GM18505 (cell line): Measurements from ENCODE around the gene TFF2.

Experiments used
- ATAC-seq: cut with Tn5 transposase; IDR thresholded peaks from one replicate; pipeline ENCODE4 v1.9.1; 2021; ENCODE audit not compliant: unreplicated experiment
- POLR2A ChIP-seq: IDR thresholded peaks from 4 replicates; pipeline ENCODE4 v1.6.1; 2011; ENCODE audit warnings: borderline replicate concordance; ENCODE audit not compliant: insufficient read depth, insufficient read length; ENCODE audit errors: extremely low read depth

The TFF2 gene, protein sequence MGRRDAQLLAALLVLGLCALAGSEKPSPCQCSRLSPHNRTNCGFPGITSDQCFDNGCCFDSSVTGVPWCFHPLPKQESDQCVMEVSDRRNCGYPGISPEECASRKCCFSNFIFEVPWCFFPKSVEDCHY

DNA sequence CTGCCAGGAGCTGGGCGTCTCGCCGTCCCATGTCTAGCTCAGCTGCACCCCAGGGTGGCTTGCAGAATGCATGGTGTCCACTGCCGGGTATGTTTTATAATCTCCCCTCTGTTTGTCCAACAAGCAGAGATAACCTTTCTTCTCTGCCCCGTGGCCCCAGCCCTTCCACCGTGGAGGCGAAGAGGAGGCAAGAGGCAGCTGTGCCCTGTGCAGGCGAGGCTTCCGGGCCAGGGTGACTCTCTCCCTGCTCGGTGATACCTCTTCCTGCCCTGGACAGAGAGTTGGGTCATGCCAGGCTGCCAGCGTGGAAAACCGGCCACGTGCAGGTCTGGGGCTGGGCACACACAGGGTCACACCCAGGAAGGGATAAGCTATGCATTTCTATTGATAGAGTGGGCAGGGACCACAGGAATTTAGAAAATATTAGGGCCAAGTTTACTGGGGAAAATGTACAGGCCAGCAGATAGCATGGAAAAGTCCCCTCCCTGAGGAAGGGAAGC is at the start of gene TFF2:
Gene TFF2, minus strand, starts transcription at position 68 of the 500 bp plus-strand sequence. Its CDS starts 37 bp downstream, at position 31.
- no peak for ATAC-seq
- no peak for TF ChIP-seq POLR2A

DNA sequence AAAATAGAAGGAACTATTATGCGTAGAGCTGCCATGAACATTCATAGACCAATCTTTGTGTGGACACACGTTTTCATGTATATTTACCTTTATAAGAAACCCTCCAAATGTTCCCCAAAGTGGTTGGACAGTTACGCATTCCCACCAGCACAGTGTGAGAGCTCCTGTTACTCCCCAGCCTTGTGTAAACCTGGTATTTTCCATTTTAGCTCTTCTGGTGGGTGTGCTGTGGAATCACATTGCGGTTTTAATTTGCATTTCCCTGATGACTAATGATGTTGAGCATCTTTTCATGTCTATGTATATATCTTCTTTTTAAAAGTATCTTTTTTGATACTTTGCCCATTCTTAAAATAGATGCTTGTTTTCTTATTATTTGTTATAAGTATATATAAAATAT is 49.7 kb upstream of the TFF2 start:
- no peak for TF ChIP-seq POLR2A
- ATAC-seq, result no peak

DNA sequence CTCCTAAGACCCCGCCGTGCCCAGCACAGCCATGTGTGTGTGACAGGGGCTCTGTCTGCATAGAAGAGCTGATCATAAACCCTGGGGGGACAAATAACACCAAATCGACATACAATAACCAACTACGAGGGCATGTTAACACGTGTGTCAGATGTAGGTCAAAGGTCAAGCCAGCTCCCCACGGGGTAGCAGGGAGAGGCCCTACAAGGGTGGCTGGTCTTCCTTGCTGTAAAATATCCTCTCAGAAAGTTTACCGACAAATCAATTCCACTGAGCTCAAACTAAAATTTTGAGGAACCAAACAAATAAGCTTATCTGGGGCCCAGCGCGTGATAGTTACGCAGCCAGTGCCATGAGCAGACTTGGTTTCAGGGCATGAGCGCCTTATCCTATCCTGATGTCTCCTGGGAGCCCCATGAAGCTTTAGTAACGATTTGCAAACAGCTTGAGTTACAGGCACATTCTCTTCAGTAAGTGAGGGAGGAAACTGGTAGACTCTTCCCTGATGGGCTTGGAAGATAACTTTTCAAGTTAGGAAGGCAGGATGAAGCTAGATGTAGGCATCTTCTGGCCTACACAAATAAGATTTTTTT is 47.7 kb upstream of the TFF2 start:
- TF ChIP-seq POLR2A, result no peak
- ATAC-seq, result no peak

DNA sequence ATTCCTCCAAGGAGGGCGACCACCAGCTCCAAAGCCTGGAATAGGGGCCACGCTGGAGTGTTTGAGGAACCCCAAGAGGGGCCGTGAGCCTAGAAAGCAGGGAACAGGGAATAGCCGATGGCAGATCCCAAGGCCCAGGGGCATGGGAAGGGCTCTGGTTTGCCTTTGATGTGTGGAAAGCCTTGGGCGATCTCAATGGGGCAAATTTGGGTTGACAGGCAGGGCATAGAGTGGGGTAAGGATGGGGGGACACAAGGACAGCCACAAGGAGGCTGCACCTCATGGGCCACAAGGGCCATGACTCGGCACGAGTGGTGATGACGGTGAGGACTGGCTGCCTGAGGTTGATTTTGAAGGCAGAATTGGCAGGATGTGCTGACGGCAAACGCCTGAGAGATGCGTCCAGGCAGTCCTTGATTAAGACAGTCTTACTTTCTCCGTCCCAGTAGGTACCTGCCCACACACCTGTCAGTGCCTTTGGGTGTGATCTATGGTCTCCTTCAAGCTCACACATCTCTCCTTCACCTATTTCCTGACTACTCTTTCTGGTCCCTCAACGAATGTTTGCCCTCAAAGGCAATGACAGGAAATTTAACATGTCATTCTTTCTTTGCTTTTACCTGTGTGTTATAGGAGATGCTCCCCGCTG is 47.1 kb upstream of the TFF2 start:
- ATAC-seq, result no peak
- TF ChIP-seq POLR2A, result no peak

DNA sequence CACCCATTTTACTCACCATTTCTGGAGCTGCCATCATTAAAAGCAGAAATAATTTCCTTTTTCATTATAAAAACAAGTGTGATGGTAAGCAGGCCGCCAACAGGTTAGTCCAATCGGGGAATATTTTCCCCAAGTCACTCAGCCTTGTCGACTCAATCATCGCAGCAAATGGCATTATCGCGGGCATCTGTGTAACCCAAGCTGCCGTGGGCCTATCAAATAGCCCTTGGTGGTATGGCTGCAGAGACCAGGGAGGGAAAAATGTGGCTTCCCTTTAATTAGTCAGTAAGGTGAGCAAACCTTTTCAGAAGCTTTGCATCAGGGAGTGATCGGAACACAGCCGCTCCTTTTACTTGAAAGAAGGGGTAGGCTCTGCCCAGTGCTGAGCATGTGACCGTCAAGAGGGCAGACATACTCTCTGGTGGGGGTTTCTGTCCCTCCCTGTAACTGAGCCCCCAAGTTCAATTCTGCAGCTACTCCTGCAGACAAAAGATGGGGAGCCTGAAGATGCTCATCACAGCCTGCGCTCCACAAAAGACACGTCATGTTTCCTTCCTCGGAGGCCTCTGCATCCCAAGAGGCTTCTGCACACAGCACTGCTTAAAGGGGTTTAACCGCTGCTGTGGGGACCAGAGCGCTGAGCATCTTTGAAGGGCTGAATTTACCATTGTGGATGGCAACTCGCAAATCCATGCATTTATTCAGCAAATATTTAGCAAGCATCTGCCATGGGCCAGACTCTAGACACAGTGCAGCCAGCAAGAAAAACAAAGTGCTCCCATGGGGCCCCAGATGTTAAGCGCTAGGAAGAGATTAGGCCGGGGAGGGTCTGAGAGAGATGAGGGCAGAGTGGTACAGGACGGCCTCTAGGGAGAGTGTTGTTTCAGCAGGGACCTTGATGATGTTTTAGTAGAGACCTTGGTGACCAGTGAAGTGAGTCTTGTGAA is 46.3 kb upstream of the TFF2 start:
- no peak for ATAC-seq
- no peak for TF ChIP-seq POLR2A

DNA sequence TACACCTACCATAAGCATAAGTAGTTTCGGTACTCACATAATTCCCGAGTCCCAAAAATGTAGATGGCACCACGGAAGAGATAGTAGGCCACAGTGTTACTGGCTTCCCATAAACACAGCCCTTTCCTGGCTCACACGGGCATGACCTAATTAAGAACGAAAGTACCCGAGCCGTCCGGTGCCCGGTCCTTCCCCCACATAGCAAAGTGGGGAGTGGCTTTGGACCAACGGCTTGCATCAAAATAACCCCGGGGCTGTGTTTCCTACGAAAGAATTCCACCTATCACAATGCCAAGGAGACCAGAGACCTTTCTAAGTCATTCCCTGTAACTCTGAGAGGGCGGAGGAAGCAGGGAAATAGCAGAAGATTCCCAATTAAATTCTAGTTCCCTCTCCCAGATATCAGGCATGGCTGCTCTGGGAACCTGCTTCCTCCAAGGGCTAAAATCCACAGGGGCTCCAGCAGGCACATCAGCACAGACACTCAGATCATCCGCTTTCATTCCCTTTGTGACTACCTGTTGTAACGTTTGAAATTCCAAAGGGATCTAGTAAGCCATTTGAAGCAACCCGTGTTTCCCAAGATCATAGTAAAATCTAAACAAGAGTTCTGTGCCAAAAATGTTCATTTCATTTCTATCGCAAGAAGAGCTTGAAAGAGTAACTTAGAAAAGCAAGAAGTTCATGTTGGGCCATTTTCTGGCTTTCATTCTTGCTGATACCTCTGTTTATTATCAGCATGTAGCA is 45.3 kb upstream of the TFF2 start, which contains the start of gene TMPRSS3:
Gene TMPRSS3, minus strand, starts transcription at position 148 of the 747 bp plus-strand sequence. CDS start 635 bp downstream, outside the sequence.
- TF ChIP-seq POLR2A, result no peak
- no peak for ATAC-seq

DNA sequence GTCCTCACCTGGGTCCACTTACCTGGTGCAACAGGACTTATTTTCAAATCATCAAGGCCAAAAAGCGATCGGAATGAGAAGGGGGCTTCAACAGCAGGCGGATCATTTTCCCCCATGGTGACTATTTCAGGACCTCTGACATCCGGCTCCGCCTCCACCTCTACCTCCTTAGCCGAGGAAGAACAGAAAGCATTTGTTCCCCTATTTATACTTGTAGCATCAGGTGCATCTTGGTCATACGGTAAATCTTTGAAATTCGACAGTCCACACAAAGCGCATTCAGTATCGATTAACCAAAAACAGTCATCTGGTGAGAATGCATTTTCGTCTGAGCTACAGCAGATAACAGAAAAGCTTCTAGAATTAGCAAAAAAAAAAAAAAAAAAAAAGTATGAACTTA is 44.5 kb upstream of the TFF2 start:
- no peak for ATAC-seq
- TF ChIP-seq POLR2A, result no peak

DNA sequence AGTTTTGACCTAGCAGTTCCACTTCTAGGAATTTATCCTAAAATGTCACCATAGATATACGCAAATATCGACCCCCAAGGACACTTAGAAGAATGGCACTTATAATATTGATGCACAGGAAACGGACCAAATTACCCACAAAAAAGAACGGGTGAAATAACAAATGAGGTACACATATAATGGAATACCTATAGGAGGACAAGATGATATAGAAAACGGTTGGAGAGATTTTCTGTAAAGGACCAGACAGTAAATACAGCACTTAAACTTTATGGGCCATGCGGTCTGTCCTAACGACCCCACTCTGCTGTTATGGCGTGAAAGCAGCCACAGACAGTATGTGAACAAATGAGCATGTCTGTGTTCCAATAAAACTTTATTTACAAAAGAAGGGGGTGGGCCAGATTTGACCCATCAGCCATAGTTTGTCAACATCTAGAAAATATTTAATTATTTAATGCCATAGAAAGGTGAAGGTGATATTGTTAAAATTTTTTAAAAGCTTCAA is 42.7 kb upstream of the TFF2 start:
- ATAC-seq, result peak; percentile 26
- TF ChIP-seq POLR2A, result no peak

DNA sequence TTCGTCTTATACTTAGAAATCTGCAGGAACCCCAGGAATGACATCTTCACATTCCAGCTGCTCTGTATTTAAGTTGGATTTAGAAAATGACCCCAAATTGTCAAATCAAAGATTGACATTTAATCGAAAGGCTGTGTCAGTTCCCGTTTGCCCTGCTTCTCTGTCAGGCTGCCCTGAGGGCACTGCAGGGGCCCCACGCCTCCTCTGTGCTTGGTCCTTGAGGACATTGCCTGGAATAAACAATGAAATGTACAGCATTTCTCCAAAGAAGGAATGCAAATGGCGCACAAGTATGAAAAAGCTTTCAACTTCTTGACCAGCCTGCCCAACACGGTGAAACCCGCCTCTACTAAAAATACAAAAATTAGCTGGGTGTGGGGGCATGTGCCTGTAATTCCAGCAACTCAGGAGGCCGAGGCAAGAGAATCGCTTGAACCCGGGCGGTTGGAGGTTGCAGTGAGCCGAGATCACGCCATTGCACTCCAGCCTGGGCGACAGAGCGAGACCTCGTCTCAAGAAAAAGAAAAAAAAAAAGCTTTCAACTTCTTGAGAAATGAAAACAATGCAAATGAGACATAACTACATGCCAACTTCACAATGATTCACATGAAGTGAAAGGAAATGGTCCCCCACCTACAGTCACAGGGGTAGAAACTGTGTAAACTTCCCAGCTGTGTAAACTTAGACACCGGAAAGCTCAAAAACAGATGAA is 42.1 kb upstream of the TFF2 start:
- no peak for TF ChIP-seq POLR2A
- ATAC-seq, result peak; percentile 72

DNA sequence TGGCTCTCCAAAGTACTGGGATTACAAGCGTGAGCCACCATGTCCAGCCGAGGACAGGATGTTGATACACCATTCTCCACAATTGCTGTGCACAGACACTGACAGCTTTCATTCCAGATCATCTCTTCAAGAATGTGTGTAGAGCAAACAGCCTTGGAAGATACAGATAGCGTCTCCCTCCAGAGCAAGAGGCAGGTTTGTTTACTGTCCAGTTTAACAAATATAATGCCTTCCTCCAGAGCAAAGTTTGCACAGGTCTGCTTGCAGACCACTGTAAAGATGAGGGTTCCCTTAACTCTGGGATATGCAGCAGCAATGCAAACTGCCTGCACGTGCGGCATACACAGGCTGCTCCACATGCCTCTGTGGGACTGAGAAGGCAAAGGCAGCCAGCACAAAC is 40.5 kb upstream of the TFF2 start:
- ATAC-seq, result no peak

DNA sequence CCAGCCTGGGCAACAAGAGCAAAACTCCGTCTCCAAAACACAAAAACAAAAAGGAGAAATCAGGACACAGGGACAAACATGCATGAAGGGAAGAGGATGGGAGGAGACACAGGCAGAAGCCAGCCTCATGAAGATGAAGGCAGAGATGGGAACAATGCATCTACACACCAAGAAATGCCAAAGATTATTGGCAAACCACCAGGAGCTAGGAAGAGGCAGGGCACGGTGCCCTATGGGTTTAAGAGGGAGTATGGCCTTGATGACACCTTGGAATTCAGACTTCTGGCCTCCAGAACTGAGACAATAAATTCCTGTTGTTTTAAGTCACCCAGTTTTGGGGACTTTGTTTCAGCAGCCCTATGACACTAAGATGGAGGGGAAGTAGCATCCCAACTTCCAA is 39.9 kb upstream of the TFF2 start:
- no peak for ATAC-seq

More for the DNA sequence above, 40.5 kb upstream of the TFF2 start:
- TF ChIP-seq POLR2A, result no peak

DNA sequence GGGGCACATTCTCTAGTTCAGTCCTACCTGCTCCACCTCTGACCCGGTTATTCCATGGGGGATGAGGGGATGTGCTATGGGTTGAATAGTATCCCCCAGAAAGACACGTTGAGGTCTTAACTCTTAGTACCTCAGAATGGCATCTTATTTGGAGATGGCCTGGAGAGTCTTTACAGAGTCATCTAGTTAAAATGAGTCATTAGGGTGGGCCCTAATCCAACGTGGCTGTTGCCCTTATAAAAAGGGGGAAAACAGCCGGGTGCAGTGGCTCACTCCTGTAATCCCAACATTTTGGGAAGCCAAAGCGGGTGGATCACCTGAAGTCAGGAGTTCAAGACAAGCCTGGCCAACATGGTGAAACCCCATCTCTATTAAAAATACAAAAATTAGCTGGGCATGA is 39.4 kb upstream of the TFF2 start:
- ATAC-seq, result no peak
- TF ChIP-seq POLR2A, result no peak

More for the DNA sequence above, 39.9 kb upstream of the TFF2 start:
- no peak for TF ChIP-seq POLR2A
